RWPE1 (cell line): ENCODE measurements around the gene CFL1.

ENCODE experiments used
- CTCF ChIA-PET: fragments of 350-600 bp; sonication (Branson Sonifier 250); formaldehyde crosslinking; extraction: SDS; loops from one replicate; lab custom pipeline; 2021; lab: Yijun Ruan, JAX
- POLR2A ChIA-PET: fragments of 400-600 bp; formaldehyde crosslinking; extraction: SDS; loops from one replicate; lab custom pipeline; 2020; ENCODE audit warnings: antibody characterized with exemption; ENCODE audit not compliant: low non-redundant PET; lab: Yijun Ruan, JAX
- DNase-seq: peaks from one replicate; pipeline ENCODE4 v3.0.0; 2012; ENCODE audit warnings: low spot score
- H3K27ac ChIP-seq: fragments of 450-650 bp; 2 replicates; pipeline ENCODE4 v1.5.1; 2017
- TF ChIP-seq, protein P1 (sequence below): fragments of 450-650 bp; conservative IDR thresholded peaks from 2 replicates; pipeline ENCODE4 v1.5.1; 2017; ENCODE audit warnings: low read depth, mild to moderate bottlenecking

Gene CFL1

DNA sequence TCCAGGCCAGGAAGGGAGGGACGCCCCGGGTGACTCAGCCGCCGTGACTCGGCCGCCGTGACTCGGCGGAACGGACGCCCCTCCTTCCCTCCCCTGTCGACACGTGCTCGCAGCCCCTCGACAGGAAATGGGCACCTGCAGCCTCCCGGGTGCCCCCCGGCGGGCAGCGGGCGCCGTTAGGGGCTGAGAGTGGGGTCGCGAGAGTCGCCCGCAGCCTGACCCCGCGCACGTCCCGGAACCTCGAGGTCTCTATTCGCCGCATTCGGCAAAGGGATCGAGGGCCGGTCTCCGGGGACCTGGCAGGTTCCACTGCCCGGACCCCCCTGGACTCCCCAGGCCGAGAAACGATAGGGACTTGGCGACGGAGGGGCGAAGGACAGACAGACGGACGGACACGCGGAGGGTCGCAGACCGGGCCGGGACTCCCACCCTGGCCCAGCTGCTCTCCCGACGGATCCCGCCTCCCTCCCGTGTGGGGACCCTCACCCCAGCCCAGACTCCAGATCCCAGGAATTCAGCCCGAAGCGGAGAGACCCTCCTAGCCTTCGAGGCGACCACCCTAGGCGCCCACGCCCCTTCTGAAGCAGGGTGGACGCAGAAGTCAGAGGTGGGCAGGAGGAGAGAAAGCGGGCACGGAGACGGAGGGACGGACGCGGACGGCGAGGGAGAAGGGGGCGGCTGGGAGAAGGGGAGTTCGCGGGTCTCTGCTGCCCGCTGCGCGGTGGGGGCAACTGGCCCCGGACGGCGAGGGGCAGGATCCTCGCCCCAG, 41.6 kb upstream of the CFL1 start:
- ChIA-PET CTCF (interaction anchor here (1.2 to 1.7 kb wide), 3 partner anchors 12 to 90 kb away, joined by 3 to 14 read pairs (median 8); partner anchors contain the start of gene FIBP), POLR2A (interaction anchor here (1.0 to 1.4 kb wide), 4 partner anchors 10 to 12 kb away, joined by 3 to 8 read pairs (median 4); partner anchors contain the start of genes CCDC85B and FIBP)
- H3K27ac ChIP-seq: peak overlapping the region; percentile 95
- peak; percentile 81 for DNase-seq
- TF ChIP-seq, protein P1, sequence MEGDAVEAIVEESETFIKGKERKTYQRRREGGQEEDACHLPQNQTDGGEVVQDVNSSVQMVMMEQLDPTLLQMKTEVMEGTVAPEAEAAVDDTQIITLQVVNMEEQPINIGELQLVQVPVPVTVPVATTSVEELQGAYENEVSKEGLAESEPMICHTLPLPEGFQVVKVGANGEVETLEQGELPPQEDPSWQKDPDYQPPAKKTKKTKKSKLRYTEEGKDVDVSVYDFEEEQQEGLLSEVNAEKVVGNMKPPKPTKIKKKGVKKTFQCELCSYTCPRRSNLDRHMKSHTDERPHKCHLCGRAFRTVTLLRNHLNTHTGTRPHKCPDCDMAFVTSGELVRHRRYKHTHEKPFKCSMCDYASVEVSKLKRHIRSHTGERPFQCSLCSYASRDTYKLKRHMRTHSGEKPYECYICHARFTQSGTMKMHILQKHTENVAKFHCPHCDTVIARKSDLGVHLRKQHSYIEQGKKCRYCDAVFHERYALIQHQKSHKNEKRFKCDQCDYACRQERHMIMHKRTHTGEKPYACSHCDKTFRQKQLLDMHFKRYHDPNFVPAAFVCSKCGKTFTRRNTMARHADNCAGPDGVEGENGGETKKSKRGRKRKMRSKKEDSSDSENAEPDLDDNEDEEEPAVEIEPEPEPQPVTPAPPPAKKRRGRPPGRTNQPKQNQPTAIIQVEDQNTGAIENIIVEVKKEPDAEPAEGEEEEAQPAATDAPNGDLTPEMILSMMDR: no peak

DNA sequence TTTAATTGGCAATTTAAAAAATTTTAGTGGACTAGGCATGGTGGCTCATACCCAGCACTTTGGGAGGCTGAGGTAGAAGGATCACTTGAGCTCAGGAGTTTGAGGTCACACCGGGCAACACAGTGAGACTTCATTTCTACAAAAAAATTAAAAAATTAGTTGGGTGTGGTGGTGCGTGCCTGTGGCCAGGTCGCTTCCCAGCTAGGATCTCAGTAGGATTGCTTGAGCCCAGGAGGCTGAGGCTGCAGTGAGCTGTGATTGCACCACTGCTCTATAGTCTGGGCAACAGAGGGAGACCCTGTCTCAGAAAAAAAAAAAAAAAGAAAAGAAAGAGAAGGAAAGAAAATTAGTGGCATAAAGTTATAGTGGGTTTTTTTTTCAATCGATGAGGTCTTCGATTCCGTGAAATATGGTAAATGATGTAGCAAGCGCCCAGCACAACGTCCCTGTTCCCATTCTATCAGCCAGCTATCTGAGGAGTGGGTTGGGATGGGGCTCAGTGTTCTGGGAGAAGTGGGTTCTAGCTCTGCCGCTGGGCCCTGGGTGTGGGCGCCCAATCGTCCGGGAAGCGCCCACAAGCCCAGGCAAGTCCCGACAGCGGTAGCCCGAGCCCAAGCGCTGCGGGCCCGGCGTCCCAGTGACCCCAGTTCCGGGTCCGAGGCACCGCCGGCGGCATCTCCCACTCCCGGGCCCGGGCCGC, 40.8 kb upstream of the CFL1 start:
- ChIA-PET POLR2A (interaction anchor here (1.2 to 1.7 kb wide), 4 partner anchors 9 to 17 kb away, joined by 3 to 8 read pairs (median 4); partner anchors contain the start of genes CCDC85B and FIBP), CTCF (interaction anchor here (0.7 to 1.8 kb wide), 5 partner anchors 11 to 154 kb away, joined by 3 to 14 read pairs (median 6); partner anchors contain the start of gene FIBP)
- TF ChIP-seq, protein P1: no peak
- no peak for DNase-seq
- peak overlapping the region; percentile 95 for H3K27ac ChIP-seq

DNA sequence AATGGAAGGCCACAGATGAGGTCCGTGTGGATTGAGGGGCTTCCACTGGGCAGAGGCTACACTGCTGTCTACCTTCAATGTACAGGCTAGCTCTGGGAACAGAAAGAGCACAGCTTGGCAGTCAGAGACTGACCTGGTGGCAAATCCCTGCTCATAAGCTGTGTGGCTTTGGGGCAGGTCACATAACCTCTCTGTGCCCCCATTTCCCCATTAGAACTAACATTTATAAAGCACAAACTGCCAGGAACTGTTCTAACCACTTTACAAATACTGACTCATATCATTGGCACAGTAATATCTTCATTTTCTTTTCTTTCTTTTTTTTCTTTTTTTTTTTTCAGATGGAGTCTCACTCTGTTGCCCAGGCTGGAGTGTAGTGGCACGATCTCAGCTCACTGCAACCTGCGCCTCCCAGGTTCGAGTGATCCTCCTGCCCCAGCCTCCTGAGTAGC, 39.1 kb upstream of the CFL1 start:
- DNase-seq: no peak
- TF ChIP-seq, protein P1: no peak
- ChIA-PET POLR2A (interaction anchor here (0.5 to 1.7 kb wide), 2 partner anchors 19 to 53 kb away, joined by 3 to 5 read pairs; no protein-coding TSS in a partner anchor), CTCF (interaction anchor here (0.6 kb wide), 1 partner anchor 11 kb away, joined by 3 read pairs; no protein-coding TSS in a partner anchor)
- peak overlapping the region; percentile 95 for H3K27ac ChIP-seq

DNA sequence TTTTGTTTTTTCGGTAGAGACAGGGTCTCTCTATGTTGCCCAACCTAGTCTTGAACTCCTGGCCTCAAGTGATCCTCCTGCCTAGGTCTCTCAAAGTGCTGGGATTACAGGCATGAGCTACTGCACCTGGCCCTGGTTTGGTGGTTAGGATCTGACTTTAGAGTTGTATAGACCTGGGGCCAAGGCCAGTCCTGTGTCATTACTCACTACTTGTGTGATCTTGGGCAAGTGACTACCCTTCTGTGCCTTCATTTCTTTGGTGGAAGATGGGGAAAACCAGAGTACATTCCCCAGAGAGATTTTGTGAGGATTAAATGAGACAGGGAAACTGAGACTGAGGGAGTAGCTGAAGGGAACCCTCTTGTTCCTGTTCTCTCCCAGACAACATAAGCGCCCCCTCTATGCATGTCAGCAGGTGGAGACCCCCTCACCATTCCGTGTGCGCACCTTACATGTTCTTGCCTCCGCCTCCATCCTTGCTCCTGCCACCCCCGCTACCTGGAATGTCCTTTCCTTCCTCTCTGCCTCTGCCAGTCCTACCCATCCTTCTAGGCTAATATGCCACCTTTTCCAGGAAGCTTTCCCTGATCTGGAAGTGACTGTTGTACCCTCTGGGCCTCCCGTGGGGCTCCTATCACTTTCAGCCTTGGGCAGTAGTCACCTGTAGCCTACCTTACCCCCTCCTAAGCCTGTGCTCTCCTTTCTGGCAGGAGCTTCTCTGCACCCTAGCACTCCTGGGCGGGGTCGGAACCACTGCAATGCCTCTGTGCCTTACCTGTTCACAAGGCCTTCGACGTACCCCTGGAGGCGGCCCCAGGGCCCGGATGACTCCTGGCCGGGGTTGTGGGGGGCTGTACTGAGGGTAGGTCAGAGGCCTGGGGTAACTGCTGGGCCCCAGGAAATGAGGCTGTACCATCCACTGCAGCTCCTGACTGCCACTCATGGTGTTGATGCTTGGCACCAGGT, 38.3 kb upstream of the CFL1 start:
- TF ChIP-seq, protein P1: no peak
- peak overlapping the region; percentile 95 for H3K27ac ChIP-seq
- ChIA-PET CTCF (no interaction called here), POLR2A (interaction anchor here (1.7 kb wide), 1 partner anchor 19 kb away, joined by 5 read pairs; no protein-coding TSS in a partner anchor)
- no peak for DNase-seq

DNA sequence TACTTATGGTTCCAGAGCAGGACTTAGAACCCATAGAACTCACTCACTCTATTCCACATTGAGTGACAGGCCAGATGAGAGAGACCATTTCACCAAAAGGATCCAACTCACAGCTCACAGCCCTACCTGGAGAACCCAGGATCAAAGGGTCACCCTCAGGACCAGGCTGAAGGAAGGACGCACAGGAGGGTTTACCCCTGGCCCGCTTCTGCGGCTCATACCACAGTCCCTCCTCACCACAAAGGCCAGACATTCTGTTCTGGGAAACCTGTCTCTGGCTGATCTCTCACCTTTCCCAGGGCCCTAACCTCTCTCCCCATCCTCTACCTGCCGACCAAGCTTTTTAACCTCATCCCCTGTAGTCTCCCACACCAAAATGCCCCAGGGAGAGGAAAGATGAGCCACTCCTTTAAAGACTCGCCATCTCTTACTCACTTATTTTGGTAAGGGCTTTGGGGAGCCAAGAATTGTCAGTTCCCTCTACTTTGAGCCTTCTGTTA, 37.6 kb upstream of the CFL1 start:
- ChIA-PET POLR2A (no interaction called here), CTCF (interaction anchor here (0.6 kb wide), 1 partner anchor 136 kb away, joined by 3 read pairs; no protein-coding TSS in a partner anchor)
- DNase-seq: no peak
- H3K27ac ChIP-seq: peak overlapping the region; percentile 95
- TF ChIP-seq, protein P1: no peak
